22Rv1 (cell line): ENCODE data around the gene KSR2.

ENCODE experiments used
- ZFX ChIP-seq: fragments of 450-650 bp; IDR thresholded peaks from 2 replicates; pipeline ENCODE4 v1.6.1; 2017; ENCODE audit warnings: antibody characterized with exemption, borderline replicate concordance
- TF ChIP-seq, protein P1 (sequence below): fragments of 450-650 bp; IDR thresholded peaks from 2 replicates; pipeline ENCODE4 v1.5.1; 2017; ENCODE audit warnings: mild to moderate bottlenecking

DNA sequence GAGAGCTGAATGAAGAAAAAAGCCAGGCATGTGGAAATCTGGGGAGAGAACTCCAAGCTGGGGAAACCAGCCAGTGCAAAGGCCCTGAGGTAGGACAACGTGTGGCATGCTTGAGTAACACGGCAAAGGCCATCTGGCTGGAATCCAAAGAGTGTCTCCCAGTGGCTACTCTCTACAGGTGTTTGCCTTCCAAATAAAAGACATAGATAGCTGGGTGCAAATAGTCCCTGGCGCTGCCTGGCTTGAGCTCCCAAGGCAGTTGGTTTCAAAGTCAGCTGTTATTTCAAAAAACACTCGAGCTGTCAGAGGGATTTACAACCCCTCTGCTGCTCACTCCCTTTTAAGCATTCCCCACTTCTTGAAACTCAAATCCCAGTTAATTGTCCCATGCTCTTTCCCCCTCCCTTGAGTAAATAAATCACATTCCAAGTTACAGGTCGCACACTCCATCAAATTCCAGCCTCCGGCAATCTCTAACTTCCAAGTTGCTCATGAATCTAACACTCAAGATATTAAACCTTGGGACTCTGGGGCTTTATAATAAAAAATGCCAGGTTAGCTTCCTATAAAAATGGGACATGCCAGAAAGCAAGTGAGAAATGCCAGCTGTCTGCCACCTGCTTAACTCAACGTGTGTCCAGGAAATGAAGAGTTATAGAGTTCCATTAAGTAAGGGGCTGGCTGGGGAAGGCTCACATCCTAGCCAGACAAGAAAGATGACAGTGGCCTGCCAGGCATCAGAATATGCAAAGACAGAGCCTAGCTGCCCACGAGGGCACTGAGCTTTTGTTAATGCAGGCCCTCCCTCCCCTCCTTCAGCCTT lies 473.7 kb downstream of the KSR2 start:
- TF ChIP-seq, protein P1, sequence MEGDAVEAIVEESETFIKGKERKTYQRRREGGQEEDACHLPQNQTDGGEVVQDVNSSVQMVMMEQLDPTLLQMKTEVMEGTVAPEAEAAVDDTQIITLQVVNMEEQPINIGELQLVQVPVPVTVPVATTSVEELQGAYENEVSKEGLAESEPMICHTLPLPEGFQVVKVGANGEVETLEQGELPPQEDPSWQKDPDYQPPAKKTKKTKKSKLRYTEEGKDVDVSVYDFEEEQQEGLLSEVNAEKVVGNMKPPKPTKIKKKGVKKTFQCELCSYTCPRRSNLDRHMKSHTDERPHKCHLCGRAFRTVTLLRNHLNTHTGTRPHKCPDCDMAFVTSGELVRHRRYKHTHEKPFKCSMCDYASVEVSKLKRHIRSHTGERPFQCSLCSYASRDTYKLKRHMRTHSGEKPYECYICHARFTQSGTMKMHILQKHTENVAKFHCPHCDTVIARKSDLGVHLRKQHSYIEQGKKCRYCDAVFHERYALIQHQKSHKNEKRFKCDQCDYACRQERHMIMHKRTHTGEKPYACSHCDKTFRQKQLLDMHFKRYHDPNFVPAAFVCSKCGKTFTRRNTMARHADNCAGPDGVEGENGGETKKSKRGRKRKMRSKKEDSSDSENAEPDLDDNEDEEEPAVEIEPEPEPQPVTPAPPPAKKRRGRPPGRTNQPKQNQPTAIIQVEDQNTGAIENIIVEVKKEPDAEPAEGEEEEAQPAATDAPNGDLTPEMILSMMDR, result no peak
- no peak for TF ChIP-seq ZFX
